GF-D8 (cell line): ENCODE results near the gene MITF.
"Not testable (repeated sequence)": the region's sequence is repeated elsewhere in the genome, so short reads cannot be mapped to it uniquely, and the experiment has no call there.

ENCODE experiments used
- DNase-seq: peaks from one replicate; lab custom pipeline; 2025; lab: John Stamatoyannopoulos, UW

Gene MITF

DNA sequence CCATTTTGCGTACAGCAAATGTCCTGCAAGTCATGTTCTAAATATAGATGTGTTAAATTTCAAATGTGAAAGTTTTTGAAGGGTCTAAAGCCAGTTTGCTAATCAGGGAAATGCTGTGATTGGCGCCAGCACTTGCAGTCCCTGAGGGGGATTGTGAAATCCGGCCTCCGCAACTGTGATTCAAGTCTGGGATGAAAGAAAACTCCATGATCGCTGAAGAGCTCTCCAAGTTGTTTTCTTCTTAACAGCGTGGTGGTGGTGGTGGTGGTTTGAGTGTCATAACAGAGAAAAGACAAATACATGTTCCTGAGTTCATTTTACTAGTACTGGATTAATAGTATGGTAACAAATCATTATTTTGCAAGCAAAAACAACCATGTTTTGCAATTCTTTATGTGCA is 51.8 kb downstream of the MITF start:
- no peak for DNase-seq

DNA sequence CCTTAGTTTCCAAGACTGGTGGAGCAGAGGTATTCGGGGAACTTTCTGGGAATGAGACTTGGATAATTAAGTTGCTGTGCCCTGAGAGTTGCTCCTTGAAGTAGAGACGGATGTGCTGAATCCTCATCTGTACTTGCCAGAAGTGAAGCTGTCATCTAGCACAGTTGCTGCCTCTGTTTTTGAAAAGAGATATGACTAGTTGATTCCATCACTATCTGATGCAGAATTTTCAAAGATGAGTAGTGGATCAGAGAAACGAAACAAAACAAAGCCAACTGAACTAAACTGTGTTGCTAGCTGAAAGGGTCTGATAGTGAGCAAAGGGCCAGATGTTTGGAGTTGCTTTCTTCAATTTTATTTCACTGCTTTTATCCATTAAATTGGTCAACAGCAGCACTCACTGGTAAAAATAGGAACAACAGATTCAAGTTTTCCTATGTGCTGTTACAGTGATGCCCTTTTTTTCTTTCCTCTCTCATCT is 52.7 kb downstream of the MITF start:
- DNase-seq = no peak

DNA sequence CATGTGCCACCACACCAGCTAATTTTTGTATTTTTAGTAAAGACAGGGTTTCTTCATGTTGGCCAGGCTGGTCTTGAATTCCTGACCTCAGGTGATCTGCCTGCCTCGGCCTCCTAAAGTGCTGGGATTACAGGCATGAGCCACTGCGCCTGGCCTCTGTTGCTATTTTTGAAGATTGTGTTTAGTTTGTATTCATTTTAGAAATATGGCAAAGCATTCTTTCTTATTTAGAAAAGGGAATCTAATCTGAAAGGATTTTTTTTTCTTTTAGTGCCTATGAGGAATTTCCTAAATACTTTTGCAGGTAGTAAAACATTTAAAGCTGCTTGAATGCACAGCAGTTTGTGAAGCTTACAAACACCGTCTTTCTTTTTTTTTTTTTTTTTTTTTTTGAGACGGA is 56.9 kb downstream of the MITF start:
- DNase-seq = not testable (repeated sequence)

DNA sequence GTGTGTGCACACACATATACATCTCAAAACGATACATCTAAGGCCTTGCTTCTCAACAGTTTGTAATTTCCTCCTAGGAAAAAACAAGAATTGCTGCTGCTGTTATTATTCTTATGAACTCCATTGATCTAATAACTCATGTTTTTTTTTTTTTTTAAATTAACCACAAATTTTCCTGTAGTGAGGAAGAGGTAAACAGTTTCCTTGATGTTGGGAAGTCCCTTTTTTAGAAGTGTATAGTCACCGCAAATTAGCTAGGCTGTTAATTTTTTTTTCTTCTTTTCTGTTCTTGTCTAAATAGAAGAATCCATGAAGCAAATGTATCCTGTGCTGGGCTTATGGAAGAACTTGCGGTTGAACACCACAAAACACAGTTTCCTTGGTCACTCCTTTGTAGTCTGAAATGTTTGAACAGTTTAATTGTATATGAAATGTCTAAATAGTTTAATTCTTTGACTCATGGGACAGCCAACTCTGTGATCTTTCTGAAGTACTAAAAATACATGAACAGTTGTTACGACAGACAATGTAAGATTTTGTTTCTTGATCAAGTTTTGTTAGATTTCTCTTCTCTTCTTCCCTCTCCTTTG is 64.5 kb downstream of the MITF start:
- DNase-seq = no peak

DNA sequence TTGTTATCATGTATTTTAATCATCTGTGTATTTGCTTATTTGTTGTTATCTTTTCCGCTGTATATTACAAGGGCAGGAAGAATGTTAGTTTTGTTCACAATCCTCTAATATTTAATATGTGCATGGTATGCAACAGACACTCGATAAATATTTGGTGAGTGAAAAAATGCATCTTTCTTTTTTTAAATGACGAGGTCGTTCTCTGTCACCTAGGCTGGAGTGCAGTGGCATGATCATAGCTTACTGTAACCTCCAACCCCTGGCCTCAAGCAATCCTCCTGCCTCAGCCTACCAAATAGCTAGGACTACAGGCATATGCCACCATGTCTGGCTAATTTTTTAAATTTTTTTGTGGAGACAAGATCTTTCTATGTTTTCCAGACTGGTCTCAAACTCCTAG is 66.2 kb downstream of the MITF start:
- no peak for DNase-seq

DNA sequence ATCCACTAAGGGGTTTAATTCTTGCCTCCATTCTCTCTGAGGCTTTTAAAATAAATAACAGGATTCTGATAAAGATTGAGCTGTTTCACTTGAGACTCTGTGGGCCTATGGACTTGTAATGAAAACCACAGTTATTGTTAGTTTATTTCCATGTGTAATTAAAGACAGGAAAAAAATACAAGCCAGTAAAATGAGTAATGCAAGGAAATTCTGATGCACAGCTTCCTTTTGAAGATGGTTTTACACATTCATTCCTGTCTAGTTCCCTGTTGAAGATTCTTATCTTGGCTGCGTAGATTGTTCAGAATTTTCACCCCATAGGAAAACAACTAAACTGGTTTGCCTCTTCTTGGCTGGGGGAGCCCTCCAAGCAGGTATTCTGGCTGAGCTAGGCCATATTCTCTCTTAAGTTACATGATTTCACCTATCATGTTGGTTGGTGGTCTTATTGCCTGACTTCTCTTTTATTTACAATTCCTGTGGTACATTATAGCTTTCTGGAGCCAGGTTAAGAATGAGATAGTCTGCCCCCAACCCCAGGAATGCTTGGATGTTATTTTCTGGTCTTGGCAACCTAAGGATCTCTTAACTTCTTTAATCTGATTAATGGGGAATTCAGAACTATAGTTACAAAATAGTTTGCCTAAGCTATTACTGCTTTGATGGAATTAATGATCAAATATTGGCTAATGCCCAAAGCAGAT is 67.6 kb downstream of the MITF start:
- no peak for DNase-seq

DNA sequence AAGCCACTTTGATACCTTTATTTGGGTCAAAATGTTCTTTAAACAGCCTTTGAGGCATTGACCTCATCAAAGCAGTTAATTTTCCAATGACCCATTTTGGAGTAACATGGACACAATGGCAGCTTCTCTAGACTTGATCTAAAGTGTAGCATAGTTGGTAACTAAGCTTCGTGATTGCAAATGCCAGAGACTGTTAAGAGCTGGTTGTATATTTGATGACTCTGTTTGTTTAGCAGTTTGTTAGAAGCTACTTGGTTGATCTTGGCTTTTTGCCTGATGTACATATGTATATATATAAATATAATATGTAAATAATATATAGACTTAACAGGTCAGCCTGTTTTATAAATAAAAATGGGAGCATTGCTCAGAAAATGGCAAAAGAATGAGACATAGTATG is 68.4 kb downstream of the MITF start:
- DNase-seq = no peak

DNA sequence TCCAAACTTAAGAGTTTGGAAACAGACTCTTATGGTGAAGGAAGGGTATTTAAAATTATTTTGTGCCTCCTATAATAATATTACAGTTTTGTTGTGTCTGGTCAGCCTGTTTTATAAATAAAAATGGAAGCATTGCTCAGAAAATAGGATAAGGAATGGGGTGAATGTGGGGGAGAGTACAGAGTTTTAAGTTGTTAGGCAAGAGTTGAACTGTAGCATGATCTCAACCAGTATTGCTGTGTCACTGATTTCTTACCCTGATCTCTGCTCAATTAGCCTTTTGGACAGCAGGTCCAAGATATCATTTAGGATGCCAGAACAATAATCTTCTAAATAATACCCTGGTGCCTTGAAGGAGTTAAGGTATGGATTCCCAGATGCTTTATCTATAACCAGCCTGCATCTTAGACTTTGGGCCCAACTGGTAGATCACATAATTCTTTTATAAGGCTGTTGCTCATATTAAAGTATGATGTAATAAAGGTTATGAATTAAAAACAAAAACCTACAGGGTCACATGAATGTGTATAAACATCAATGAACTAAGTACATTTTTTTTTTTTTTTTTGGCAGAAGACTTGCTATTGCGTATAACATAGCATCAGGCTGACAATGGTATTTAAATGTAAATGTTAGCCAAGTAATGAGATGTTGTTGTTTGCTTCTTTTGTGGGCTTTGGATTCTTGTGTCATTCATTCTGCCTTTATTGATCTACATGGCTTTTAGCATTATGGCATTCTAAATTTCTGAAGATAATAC is 70.0 kb downstream of the MITF start:
- no peak for DNase-seq

DNA sequence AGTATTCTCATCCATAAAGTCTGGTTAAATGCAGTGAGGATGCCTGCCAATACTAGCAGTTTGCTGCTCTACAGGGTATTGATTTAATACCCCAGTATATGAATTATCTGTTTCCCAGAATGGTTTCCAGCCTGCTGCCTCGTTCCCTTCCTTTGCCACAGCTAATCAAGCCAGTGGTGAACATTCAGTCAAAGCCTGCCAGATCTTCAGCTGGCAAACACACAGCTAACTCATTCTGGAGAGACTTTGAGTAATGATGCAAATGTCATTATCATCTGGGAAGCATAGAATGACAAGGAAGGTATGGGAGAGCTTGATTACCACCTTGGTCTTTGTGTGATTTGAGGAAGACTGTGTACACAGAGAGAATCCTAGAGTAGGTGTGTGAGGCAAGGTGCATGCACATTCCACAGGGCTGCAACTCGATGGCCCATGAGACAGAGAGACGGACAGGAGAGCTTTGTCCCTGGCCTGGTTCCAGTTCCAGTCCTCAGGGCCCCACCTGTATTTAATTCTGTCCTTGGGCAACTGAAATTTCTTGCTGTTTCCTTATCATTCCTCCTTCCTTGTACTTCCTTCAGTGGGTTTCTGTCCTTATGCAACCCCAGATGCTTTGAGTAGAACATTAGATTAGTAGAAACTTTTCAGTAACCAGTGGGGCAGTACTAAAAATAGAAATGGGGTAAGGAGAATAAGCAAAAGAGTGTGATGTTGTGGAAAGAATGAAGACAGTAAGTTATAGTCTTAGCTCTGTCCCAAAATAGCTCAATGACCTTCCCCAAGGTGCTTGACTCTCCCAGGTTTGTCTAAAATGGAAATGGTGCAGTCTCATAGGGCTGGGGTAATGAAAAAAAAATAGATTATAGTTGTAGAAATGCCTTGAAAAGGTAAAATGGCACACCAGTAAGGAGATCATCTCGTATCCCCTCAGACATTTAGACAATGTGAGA is 72.5 kb downstream of the MITF start:
- DNase-seq = no peak

DNA sequence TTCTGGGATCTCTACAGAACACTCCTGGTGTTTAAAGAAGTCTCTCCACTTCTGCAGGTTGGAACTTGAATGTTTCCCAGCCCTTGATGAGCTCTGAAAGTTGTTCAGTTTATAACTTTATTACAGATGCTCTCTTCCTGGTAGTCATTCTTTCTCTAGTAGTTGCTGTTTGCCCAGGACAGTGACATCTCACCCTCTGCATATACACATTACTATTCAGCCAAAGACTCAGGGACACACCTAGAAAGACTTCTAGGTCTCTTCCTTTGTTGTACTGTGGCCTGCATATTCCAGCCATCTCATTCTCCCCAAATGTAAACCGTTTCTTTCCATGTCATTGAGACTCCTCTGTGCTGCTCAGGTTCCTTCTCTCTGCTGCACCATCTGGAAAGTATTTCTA is 76.7 kb downstream of the MITF start:
- DNase-seq = no peak

DNA sequence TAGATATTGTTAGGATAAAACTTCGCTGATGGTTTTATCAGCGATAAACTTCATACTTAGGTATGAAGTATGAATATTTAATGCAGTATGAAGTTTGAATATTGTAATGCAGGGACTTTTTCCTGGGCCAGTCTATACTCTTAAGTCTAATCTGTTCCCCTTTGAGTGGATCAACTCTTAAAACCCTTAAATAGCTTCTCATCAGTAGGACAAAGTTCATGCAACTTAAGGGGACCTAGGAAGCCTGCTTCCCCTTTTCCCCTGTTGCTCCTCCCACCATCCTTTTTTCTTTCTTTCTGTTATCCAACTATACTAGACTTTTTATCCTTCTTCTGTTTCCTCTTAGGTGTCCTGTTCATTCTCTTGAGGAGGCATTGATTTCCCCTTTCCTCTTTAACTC is 78.7 kb downstream of the MITF start:
- DNase-seq = no peak

DNA sequence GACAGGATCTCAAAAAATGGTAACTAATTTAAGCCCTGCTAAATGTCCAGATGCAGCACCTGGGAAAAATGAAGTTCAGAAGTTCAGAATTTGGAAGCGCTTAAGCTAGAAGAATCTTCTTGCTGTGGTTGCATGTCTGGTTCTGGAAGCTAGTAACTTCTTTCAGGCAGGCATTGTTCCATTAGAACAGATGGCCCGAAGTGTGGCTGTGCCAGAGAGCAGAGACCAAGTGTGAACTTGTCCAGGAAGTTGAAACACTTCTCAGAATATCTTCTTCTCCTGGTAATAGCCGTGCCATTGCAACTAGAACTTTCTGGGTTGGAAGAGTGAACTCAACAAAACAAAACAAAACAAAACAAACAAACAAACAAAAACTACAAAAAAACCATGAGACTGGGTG is 80.0 kb downstream of the MITF start:
- no peak for DNase-seq

DNA sequence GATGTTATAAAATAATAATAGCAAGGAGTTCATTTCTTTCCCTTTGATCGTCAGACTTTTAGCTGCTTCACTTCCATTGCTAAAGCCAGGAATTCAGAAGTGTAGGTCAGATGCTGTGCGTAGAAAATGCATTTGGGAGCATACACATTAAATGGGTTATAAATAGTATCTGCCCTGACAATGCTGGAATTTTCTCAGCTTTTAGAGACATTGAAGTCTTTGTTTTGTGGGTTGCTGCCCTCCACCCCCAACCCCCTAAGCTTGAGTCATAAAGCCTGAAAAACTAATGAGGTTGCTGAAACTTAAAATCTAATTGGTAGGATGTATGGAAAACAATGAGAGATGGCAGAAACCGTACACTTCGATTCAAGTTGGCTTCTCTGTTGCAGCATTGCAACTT is 81.9 kb downstream of the MITF start:
- no peak for DNase-seq

DNA sequence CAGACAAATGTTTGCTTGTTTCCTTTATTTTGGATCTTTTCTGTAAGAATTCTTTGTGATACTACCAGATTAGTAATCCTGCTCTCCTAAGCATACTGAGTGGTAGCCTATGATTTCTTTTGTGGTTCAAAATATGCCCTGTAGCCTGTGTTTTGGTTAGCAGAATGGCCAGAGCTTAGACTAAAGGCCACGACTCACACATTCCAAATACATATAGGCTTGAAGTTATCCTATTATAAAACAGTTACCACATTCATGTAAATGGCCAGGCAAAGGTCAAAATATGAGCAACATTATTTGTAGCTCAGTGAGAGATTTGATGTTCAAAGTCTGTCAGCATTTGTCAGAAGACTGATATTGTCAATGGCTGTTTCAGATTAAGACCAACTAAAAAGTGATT is 84.5 kb downstream of the MITF start:
- no peak for DNase-seq

DNA sequence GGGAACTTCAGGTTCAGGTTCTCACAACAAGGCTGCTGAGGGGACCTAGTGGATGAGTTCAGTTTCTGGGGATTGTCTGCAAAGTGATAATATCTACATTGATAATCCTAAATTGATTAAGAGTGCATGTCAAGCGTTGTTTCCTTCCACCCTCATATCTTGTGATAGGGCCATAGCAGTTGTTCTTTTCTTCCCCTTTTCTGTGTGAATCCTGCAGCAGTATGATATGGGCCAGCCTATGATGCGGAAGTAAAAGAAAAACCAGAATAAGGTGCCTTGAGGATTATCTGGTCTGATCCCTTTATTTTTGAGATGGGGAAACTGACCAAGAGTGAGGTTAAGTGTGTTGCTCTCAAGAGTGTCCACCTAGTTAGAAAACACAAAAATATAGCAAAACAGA is 86.2 kb downstream of the MITF start:
- DNase-seq = no peak

DNA sequence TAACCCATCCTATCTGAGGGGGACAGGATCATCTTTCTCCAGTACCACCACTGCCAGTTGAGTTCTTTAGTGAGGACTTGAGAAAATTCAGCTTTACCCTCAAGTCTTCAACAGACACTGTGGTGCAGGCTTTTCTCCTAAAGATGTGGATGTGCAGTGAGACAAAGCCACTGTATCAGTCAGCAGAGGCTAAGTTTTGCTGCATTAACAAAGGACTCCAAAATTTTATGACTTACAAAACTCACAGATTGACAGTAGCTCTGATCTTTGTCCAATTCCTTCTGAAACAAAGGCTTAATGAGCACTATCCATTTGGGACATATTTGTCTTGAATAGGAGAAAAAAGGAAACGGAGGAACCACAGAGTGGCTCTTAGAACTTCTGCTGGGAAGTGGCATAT is 87.9 kb downstream of the MITF start:
- DNase-seq = no peak

DNA sequence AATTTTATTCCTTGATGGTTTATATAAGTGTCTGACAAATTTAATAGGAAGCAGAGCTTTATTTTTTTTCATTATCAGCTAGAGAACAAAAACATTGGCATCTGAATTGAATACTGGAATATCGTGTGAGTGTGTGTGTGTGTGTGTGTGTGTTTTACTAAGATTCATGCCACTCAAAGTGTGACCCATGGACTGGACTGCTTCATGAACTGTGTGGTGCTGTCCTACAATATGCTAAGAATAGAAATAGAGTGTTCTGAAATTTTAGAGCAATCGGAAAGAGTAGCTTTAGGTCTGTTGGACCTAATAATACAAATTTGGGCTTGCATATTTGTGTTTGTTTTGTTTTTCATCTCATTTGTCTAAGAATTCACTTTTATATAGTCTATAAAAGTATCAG is 89.6 kb downstream of the MITF start:
- DNase-seq = no peak

DNA sequence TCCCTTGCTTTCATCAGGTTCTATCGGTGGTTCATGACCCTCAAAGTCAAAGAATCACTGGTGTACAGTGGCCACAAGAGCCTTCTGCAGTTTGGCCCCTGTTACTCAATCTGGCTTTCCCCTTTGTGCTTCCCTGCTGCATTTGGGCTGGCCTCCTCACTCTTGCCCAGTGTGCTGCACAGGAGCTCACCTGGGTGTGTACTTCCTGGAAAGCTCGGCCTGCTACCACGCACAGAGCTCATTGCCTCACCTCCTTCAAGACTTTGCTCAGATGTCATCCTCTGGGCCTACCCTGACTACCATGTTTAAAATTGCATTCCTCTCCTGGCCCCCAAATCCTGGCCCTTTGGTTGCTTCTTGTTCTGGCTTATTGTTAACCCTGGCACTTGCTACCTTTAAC is 90.9 kb downstream of the MITF start:
- no peak for DNase-seq

DNA sequence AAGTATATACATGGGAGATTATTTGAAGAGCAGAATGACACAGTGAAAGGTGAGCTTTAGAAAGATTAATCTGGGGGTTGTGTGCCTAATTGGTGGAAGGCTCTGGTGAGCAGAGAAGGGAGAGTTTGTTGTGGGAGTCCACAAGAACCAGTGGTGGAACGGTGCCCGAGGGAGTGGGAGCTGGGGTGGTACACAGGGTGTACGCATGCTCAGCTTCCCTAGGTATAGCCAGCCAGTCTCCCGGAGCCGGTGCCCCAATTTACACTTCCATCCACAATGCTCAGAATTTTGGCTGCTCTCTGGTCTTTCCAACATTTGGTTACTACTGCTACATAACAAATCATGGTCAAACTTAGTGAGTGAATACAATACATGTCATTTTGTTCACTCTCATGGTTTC is 92.5 kb downstream of the MITF start:
- DNase-seq = no peak

DNA sequence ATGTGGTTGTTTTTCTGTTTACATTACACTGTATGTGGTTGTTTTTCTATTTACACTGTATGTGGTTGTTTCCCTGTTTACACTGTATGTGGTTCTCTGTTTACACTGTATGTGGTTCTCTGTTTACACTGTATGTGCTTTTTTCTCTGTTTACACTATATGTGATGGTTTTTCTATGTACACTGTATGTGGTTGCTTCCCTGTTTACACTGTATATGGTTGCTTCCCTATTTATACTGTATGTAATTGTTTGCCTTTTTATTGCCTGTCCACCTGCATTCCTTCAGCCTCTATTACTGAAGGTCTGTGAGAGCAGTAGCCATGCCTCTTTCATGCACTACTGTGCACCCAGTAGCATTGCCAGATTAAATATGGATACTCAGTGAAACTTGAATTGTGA is 94.3 kb downstream of the MITF start:
- no peak for DNase-seq

DNA sequence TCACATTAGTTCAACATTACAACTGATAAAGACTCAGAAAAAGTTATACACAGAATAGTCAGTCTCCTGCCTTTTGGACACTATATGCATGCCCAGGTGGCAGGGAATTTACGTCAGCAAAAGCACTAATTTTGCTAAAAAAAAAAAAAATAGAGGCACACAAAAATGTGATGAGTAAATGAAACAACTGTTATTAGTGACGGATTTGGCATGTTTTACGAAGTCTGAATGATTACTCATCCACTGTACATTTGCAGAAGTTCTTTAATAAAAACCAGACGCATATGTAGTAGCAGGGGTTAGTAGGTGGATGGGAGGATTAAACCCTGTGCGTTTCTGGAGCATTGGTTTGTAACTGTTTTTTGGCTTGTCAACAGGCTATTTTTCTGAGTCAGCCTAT is 99.0 kb downstream of the MITF start:
- DNase-seq = no peak
